Medulla oblongata (tissue), 1 donor: ENCODE results near the gene CRIP2.

ENCODE experiments used
- DNase-seq: peaks from one replicate; pipeline ENCODE4 v3.0.0-alpha.2; 2015; ENCODE audit errors: extremely low spot score

CRIP2 gene

GRCh38 chr14:105476831-105477659 lies 2.4 kb downstream of the CRIP2 start:
- no peak for DNase-seq

GRCh38 chr14:105477660-105478397 lies 3.2 kb downstream of the CRIP2 start:
- no peak for DNase-seq

GRCh38 chr14:105478398-105479251 lies 4.0 kb downstream of the CRIP2 start:
- no peak for DNase-seq

- DNase-seq, result no peak
Measured at GRCh38 chr14:105479431-105480158, 5.0 kb downstream of the CRIP2 start.

DNA sequence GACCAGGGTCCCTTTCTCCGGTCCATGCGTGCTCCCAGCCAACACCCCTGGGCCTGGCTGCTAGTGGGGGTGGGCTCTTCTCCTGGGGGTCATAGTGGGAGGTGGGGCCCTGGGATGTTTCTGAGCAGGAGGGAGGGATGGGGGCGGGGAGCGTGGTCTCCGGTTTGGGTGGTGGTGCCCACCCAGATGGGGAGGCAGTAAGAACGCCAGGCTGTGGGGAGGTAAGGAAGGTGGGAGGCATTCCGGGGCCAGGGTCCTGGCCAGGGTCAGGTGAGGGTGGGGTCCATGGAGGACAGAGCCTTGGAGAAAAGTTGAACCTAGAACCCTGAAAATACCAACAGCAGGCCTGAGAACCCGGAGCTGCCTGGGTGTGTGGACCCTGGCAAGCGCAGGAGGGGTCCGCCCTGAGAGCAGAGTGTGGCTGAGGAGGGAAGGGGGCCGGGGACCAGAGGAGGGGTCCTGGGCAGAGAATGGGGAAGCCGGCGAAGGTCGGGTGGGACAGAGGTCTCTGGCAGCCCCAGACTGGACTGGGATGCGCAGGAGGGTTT lies 5.7 kb downstream of the CRIP2 start:
- no peak for DNase-seq

DNA sequence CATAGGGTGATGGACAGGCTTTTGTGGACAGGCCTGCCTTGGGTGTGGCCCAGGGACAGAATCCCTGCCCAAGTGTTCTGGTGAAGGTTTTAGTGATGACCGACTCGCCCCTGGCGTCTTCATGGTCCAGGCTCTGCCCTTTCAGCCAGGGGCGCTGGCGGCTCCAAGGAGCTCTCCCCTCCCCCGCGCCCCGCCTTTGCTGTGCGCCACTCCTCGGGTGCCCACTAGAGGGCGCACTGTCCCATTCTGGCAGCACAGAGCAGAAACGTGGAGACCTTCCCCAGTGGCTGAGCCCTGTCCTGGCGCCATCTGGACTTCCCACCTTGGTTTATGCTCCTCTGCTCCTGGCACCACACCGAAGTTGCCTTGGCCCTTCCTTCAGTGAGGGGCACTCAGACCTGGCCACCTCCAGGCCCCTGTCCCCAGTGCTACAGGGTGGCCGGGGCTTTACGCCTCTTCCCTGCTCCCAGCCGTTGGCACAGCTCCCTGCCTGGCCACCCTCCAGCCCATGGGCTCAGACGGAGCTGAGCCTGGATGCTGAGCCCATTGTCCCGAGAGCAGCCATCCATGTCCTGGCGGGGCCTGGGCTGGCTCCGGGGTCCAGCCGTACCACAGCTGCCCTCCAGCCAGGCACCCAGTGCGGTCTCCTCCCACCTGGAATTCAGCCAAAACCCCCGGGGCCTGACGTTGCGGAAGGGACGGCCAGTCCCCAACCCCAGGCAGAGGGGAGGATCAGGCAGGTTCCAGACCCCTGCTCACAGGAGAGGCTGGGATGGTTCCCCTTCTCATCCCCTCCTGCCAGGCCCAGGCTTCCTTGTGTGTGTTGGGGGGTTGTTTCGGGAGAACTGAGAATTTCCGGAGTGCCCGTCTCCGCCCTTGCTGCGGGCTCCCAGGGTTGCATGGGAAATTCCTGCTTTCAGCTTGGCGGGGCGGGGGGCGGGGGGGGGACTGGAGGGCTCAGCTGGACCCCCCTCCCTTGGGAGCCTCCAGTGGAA lies 6.5 kb downstream of the CRIP2 start:
- peak; percentile 92 for DNase-seq

- peak; percentile 90 for DNase-seq
Measured at GRCh38 chr14:105481886-105482457, 7.4 kb downstream of the CRIP2 start.

- DNase-seq, result no peak
Measured at GRCh38 chr14:105482486-105483110, 8.0 kb downstream of the CRIP2 start.

DNA sequence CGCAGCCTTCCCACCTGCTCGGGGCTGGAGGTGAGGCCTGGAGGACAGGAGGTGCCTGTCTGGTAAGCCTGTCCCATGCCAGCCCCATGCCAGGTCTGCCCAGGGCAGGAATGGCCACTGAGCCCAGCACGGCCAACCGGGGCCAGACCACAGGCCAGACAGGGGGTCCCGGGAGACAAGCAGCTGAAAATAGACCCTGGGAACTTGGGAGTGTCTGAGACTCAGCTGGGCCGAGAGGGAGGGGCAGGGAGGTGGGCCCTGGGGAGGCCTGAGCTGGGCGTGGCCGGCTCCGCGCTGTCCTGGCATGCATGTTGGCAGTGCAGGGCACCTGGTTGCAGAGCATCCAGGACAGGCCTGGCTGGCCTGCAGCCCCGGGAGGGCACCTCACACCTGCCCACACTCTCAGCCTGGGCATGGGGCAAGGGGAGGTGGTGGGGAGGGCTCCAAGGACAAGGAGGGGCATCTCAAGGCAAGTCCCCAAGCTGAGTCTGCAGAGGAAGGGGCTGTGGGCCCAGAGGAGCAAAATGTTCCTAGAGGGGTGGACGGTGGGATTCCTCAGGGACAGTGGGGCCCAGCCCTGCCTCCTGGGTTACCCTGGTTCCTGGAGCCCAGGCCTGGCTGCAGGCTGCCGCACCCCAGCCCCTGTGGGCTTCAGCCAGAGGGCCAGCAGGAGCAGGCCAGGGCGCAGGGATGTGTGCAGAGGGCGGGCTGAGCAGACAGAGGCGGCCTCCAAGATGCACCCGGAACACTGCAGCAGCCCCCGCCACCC lies 8.9 kb downstream of the CRIP2 start:
- DNase-seq, result no peak

- no peak for DNase-seq
Measured at GRCh38 chr14:105484069-105484996, 9.7 kb downstream of the CRIP2 start.

GRCh38 chr14:105484997-105485393 lies 10.4 kb downstream of the CRIP2 start:
- DNase-seq, result no peak

- DNase-seq, result no peak
Measured at GRCh38 chr14:105485739-105486162, 11.1 kb downstream of the CRIP2 start.

DNA sequence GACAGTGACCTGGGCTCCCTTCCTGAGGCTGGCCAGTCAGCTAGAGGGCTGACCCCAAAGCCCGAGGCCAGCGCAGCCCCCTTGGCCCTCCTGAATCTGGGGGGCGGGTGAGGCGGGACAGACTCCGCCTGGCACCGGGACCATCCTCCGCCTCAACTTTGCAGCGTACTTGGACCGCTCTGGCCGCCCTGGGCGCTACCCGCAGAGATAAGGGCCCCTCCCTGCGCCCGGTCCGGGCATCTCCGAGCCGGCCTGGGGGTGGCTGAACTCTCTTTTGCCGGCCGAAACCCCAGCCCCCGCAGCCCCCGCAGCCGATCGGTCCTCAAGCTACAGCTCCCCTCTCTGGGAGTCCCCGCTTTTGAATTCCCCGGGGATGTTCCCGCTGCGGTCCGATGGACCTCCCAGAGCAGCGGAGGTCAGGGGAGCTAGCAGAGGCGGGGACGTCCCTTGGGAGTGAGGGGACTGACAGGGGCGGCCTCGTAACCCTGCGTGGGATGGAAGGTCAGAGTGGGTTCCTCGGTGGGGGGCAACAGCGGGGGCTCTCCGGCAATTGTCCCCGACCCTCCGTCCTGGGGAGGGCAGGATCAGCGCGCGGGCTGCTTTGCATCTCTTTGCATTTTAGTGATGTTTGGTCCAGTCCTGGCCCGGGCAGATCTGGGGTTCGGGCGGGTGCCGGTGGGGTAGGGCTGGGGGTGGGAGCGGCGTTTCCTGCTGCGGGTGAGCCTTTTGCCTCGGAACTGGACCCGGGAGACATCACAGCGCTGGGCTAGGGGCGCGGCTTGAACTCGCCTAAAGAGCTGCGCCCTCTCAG lies 11.7 kb downstream of the CRIP2 start, which contains the start of gene CRIP1:
TSS of gene CRIP1 (plus strand) at position 724 of the 811 bp plus-strand sequence. CDS start 374 bp downstream, outside the sequence.
- DNase-seq, result no peak

- no peak for DNase-seq
Measured at GRCh38 chr14:105486974-105487448, 12.4 kb downstream of the CRIP2 start.

GRCh38 chr14:105487449-105487985 lies 12.9 kb downstream of the CRIP2 start:
- no peak for DNase-seq
